NCI-H345 treated with DMSO at 0.1 percent for 48 hours (cell line): ENCODE data around the gene PRAMEF5.
"Not testable (repeated sequence)": the region's sequence is repeated elsewhere in the genome, so short reads cannot be mapped to it uniquely, and the experiment has no call there.

Experiments
- DNase-seq: peaks from one replicate; lab custom pipeline; 2025; ENCODE audit not compliant: unreplicated experiment; lab: John Stamatoyannopoulos, UW

The PRAMEF5 gene

GRCh38 chr1:13265124-13265523 lies 11.1 kb downstream of the PRAMEF5 start:
- DNase-seq = not testable (repeated sequence)

GRCh38 chr1:13277016-13277415 lies 23.0 kb downstream of the PRAMEF5 start:
- not testable (repeated sequence) for DNase-seq

GRCh38 chr1:13279617-13280016 lies 25.6 kb downstream of the PRAMEF5 start:
- DNase-seq = not testable (repeated sequence)

GRCh38 chr1:13285037-13285436 lies 31.0 kb downstream of the PRAMEF5 start, which contains the start of gene PRAMEF8:
PRAMEF8 (minus strand) TSS chr1:13285137; CDS start chr1:13284091, 1,046 bp downstream.
- not testable (repeated sequence) for DNase-seq

GRCh38 chr1:13289030-13289429 lies 35.0 kb downstream of the PRAMEF5 start:
- not testable (repeated sequence) for DNase-seq

GRCh38 chr1:13297216-13297931 lies 43.4 kb downstream of the PRAMEF5 start:
- not testable (repeated sequence) for DNase-seq

- not testable (repeated sequence) for DNase-seq
Observed at GRCh38 chr1:13298699-13299098, 44.7 kb downstream of the PRAMEF5 start.

GRCh38 chr1:13302197-13302596 lies 48.2 kb downstream of the PRAMEF5 start:
- not testable (repeated sequence) for DNase-seq

GRCh38 chr1:13303239-13303638 lies 49.2 kb downstream of the PRAMEF5 start, which contains the start of gene PRAMEF33:
PRAMEF33 (plus strand) TSS chr1:13303539; CDS start chr1:13305955, 2,416 bp downstream.
- DNase-seq = not testable (repeated sequence)
